Measurements from ENCODE around the gene ARHGAP25.

GRCh38 chr2:68737711-68738110 lies 3.1 kb downstream of the ARHGAP25 start:
- TF ChIP-seq CTCF (IDR thresholded peaks at IDR 0.05), result no peak
- no peak for TF ChIP-seq POLR2A (IDR thresholded peaks at IDR 0.05)
- no peak for TF ChIP-seq EP300 (IDR thresholded peaks at IDR 0.05)
